ENCODE measurements around the gene SLC66A2. TPM values are rescaled to one million over a fixed set of nuclear protein-coding genes. Genes with fewer than 3 reads are reported as not detected.

The SLC66A2 gene
- total and polyA plus RNA-seq, 2 experiments from 2014 or later = 33.1 to 67.0 TPM

DNA sequence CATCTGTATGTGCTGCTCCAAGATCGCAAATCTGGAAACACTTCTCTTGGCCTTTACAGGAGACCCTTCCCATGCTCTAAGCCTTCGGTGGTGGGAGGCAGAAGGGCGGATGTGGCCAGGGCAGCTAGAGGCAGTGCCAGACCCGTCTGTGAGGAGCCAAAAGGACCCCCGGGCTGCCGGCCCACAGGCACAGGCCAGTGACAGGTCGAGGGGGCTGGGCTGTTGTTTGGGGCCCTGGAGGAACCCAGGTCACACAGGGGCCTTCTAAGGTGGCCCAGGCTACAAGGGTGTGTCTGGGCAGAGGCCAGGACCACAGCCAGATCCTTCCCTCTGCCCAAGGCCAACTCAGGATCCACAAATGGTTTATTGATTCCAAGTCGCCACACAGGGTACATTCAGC lies 49.4 kb downstream of the SLC66A2 start:
- H3K4me3 ChIP-seq = no peak overlapping the region
- WGBS, 2 experiments (ENCODE audit: low coverage in 1 of 2, low lambda C conversion rate in 2 of 2, missing lambda C conversion rate in 2 of 2) = 76 to 83% methylated on average over 8 of the region's 8 CpGs
- H3K79me2 ChIP-seq (ENCODE audit: insufficient read depth) = no peaks in the 10 kb centered on the region
- no peaks in the 10 kb centered on the region for H3K36me3 ChIP-seq (ENCODE audit: low read depth)
- peaks cover 10% of the 10 kb centered on the region for H3F3A ChIP-seq (ENCODE audit: insufficient read depth)
- H3K9ac ChIP-seq = no peak overlapping the region
- no peak overlapping the region for H2AFZ ChIP-seq
- no peak overlapping the region for H3K27ac ChIP-seq
- H3K4me2 ChIP-seq (ENCODE audit: unreplicated experiment) = no peak overlapping the region
- H3K9me3 ChIP-seq (ENCODE audit: low read depth) = no peaks in the 10 kb centered on the region
- H3K4me1 ChIP-seq (ENCODE audit: insufficient read depth) = no peaks in the 10 kb centered on the region
- H3K27me3 ChIP-seq (replicated peaks; ENCODE audit: insufficient read depth) = no peaks in the 10 kb centered on the region
- no peak for DNase-seq
- TF ChIP-seq EZH2phosphoT487 (IDR thresholded peaks at IDR 0.05; ENCODE audit: insufficient read depth, low read depth) (no peak), EZH2 (IDR thresholded peaks at IDR 0.05; ENCODE audit: insufficient read depth, poor library complexity, severe bottlenecking) (no peak)
- in situ Hi-C loops (cut with MboI) = no loop called here
- H4K20me1 ChIP-seq (ENCODE audit: insufficient read depth) = no peaks in the 10 kb centered on the region
- no peaks in the 10 kb centered on the region for H3K9me2 ChIP-seq (ENCODE audit: insufficient read depth)

DNA sequence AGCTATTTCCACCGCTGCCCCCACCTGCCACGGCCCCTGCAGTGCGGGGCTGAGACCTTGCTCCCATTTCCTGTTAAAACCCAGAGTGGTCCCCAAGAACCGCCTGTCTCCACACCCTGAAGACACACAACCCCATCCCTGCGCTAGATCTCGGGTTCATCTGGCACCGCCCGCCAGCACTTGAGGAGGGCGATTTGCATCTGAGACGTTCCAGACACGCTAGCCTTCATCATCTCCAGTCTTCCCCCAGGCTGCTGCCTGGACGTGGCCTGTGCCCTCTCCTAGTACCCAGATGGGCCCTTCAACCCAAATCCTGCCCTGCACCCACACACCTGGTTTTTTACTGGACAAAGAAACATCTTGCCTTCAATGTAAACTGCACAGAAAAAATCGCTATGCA lies 49.8 kb downstream of the SLC66A2 start:
- in situ Hi-C loops (cut with MboI) = no loop called here
- Histone ChIP-seq H3K9me2 (ENCODE audit: insufficient read depth) (no peaks in the 10 kb centered on the region), H3K4me2 (ENCODE audit: unreplicated experiment) (no peak overlapping the region), H3K9ac (no peak overlapping the region), H3K4me3 (no peak overlapping the region), H3F3A (ENCODE audit: insufficient read depth) (peaks cover 14% of the 10 kb centered on the region), H3K27ac (no peak overlapping the region), H3K27me3 (replicated peaks; ENCODE audit: insufficient read depth) (no peaks in the 10 kb centered on the region), H3K79me2 (ENCODE audit: insufficient read depth) (no peaks in the 10 kb centered on the region), H3K36me3 (ENCODE audit: low read depth) (no peaks in the 10 kb centered on the region), H2AFZ (no peak overlapping the region), H3K9me3 (ENCODE audit: low read depth) (no peaks in the 10 kb centered on the region), H4K20me1 (ENCODE audit: insufficient read depth) (no peaks in the 10 kb centered on the region), H3K4me1 (ENCODE audit: insufficient read depth) (no peaks in the 10 kb centered on the region)
- DNase-seq = no peak
- 82 to 84% methylated on average over 13 of the region's 13 CpGs for WGBS, 2 experiments (ENCODE audit: low coverage in 1 of 2, low lambda C conversion rate in 2 of 2, missing lambda C conversion rate in 2 of 2)
- TF ChIP-seq EZH2phosphoT487 (IDR thresholded peaks at IDR 0.05; ENCODE audit: insufficient read depth, low read depth) (no peak), EZH2 (IDR thresholded peaks at IDR 0.05; ENCODE audit: insufficient read depth, poor library complexity, severe bottlenecking) (no peak)

DNA sequence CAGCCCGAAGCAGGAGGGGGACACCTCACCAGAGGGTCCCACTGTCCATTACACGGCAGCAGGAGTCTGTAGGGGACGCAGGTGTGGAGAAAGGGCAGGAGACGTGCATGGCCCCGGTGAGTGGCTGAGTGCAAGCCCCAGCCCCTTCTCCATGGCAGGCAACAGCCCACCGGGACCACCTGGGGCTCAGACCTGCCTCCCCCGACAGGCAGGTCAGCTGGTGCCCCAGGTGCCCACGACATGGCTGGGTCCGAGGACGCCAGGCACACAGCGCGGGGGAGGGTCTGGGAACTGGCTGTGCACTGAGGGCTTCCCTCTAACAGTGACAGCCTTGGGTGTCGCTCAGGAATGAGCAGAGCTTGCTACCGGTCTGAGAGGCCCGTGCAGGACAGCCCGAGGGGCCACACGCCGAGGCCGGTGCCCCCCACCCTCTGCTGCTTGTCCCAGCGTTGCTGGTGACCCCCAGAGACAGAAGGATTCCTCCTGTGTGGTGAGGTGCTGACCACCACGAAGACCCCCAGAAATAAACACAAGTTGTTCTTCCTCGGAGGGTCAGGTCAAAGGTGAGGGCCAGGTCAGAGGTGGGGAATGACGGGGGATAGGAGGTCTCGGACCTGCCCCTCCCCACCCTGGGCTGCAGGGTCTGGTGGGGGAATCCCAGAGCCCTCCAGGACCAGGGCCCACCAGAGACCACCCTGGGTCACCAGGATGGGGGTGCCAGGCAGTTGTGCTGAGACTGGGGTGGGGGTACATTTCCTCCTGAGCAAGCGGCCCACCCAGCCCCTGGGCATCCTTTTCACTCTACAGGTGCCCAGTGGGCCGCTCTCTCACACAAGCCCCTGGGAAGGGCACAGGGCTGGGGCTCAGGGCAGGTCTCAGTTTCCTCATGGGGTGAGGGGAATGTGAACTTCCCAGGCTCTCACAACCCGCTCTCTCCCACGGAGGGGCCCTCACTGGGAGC lies 50.6 kb downstream of the SLC66A2 start:
- no peaks in the 10 kb centered on the region for H3K79me2 ChIP-seq (ENCODE audit: insufficient read depth)
- no peaks in the 10 kb centered on the region for H3K36me3 ChIP-seq (ENCODE audit: low read depth)
- H3K27me3 ChIP-seq (replicated peaks; ENCODE audit: insufficient read depth) = no peaks in the 10 kb centered on the region
- no peak for DNase-seq
- H3F3A ChIP-seq (ENCODE audit: insufficient read depth) = peaks cover 18% of the 10 kb centered on the region
- H3K4me2 ChIP-seq (ENCODE audit: unreplicated experiment) = no peak overlapping the region
- H3K4me3 ChIP-seq = no peak overlapping the region
- in situ Hi-C loops (cut with MboI) = no loop called here
- no peak overlapping the region for H3K9ac ChIP-seq
- H3K9me3 ChIP-seq (ENCODE audit: low read depth) = peaks cover 2% of the 10 kb centered on the region
- H3K27ac ChIP-seq = no peak overlapping the region
- TF ChIP-seq EZH2phosphoT487 (IDR thresholded peaks at IDR 0.05; ENCODE audit: insufficient read depth, low read depth) = no peak
- TF ChIP-seq EZH2 (IDR thresholded peaks at IDR 0.05; ENCODE audit: insufficient read depth, poor library complexity, severe bottlenecking) = no peak
- H4K20me1 ChIP-seq (ENCODE audit: insufficient read depth) = no peaks in the 10 kb centered on the region
- no peak overlapping the region for H2AFZ ChIP-seq
- WGBS, 2 experiments (ENCODE audit: low coverage in 1 of 2, low lambda C conversion rate in 2 of 2, missing lambda C conversion rate in 2 of 2) = 92 to 93% methylated on average over 26 to 28 of the region's 28 CpGs
- no peaks in the 10 kb centered on the region for H3K9me2 ChIP-seq (ENCODE audit: insufficient read depth)
- no peaks in the 10 kb centered on the region for H3K4me1 ChIP-seq (ENCODE audit: insufficient read depth)

DNA sequence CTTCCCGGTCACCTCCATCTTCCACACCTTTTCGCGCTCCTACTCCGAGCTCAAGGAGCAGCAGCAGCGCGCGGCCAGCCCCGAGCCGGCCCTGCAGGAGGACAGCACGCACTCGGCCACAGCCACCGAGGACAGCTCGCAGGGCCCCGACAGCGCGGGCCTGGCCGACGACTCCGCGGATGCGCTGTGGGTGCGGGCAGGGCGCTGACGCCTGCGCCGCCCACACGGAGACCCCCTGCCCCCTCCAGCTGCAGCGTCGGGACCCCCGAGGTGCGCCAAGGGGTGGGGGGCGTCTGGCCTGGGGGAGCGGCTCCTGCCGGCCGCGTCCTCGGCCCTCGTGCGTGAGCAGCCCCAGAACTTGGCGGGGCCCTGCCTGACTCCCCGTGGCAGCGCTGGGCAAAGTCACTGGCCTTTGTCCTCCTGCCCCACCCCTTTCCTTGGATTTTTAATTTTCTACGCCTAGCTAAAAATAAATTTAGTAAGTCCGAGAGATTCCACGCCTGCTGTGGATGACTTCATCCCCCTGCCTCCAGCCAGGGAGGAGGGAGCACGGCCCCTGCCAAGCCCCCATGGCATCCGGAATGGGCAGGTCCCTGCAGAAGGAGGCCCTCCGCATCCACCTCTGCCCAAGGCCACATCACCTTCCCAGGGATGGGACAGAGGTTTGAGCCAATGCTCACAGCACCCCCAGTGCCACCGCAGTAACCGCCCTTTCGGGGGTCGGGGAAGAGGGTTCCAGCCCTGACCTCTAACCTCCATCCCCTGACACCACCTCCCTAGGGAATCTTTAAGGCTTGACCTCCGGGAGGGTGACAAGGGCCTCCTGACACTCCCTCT lies 51.6 kb downstream of the SLC66A2 start:
- H3K9ac ChIP-seq = no peak overlapping the region
- no peak overlapping the region for H3K4me3 ChIP-seq
- H3K4me2 ChIP-seq (ENCODE audit: unreplicated experiment) = no peak overlapping the region
- H3K36me3 ChIP-seq (ENCODE audit: low read depth) = no peaks in the 10 kb centered on the region
- H3F3A ChIP-seq (ENCODE audit: insufficient read depth) = peaks cover 25% of the 10 kb centered on the region
- H3K9me2 ChIP-seq (ENCODE audit: insufficient read depth) = no peaks in the 10 kb centered on the region
- H3K79me2 ChIP-seq (ENCODE audit: insufficient read depth) = no peaks in the 10 kb centered on the region
- in situ Hi-C loops (cut with MboI) = no loop called here
- no peak for TF ChIP-seq EZH2phosphoT487 (IDR thresholded peaks at IDR 0.05; ENCODE audit: insufficient read depth, low read depth)
- no peak for TF ChIP-seq EZH2 (IDR thresholded peaks at IDR 0.05; ENCODE audit: insufficient read depth, poor library complexity, severe bottlenecking)
- 91 to 92% methylated on average over 44 to 53 of the region's 53 CpGs for WGBS, 2 experiments (ENCODE audit: low coverage in 1 of 2, low lambda C conversion rate in 2 of 2, missing lambda C conversion rate in 2 of 2)
- H4K20me1 ChIP-seq (ENCODE audit: insufficient read depth) = no peaks in the 10 kb centered on the region
- no peaks in the 10 kb centered on the region for H3K27me3 ChIP-seq (replicated peaks; ENCODE audit: insufficient read depth)
- H3K4me1 ChIP-seq (ENCODE audit: insufficient read depth) = no peaks in the 10 kb centered on the region
- DNase-seq = no peak
- H2AFZ ChIP-seq = no peak overlapping the region
- no peak overlapping the region for H3K27ac ChIP-seq
- peaks cover 2% of the 10 kb centered on the region for H3K9me3 ChIP-seq (ENCODE audit: low read depth)

All from GM23248 (cell line).